LNCaP clone FGC (cell line): Measurements from ENCODE around the gene CFAP99.

Experiments used
- DNase-seq: peaks from one replicate; pipeline ENCODE4 v3.0.0-alpha.2; 2011; ENCODE audit warnings: low read depth
- H3K4me3 ChIP-seq: 2 replicates; pipeline ENCODE4 v1.5.1; 2011; ENCODE audit warnings: mild to moderate bottlenecking, low read depth, low read length, control low read depth
- TF ChIP-seq, protein P1 (sequence below): IDR thresholded peaks from 2 replicates; pipeline ENCODE4 v1.5.1; 2012; ENCODE audit warnings: mild to moderate bottlenecking; ENCODE audit not compliant: control insufficient read depth, insufficient read depth; ENCODE audit errors: extremely low read depth

CFAP99 gene

DNA sequence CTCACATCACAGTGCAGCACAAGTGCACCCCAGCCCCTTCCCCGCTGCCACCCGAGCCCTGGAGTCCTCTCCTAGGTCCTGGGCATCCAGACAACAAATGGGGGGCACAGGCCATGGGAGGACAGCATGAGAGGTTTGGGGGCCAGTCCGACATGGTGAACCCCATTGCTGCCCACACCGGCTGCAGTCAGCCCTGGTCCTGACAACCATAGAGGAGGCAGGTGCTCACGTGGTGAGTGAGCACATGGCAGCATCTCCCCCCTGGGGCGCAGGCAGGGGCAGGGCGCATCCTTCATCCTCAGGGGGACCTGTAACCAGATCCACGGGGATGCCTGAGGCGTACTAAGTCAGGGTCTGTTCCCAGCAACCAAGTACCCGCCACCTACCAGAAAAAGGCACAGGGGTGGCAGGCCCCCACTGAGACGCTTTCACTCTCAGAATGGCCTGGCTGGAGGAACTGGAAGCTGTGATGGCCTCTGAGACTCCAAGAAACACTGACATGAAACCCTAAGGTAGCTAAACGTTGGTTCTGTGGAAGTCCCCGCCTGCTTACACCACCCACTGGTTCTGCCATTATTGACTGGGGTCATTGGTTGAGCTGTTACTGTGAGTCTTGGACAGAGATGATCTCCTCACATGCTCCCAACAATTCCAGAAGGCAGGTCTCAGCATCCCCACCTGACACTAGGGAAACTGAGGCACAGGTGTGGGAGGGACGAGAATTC is 6.8 kb upstream of the CFAP99 start:
- H3K4me3 ChIP-seq = no peak overlapping the region
- TF ChIP-seq, protein P1, sequence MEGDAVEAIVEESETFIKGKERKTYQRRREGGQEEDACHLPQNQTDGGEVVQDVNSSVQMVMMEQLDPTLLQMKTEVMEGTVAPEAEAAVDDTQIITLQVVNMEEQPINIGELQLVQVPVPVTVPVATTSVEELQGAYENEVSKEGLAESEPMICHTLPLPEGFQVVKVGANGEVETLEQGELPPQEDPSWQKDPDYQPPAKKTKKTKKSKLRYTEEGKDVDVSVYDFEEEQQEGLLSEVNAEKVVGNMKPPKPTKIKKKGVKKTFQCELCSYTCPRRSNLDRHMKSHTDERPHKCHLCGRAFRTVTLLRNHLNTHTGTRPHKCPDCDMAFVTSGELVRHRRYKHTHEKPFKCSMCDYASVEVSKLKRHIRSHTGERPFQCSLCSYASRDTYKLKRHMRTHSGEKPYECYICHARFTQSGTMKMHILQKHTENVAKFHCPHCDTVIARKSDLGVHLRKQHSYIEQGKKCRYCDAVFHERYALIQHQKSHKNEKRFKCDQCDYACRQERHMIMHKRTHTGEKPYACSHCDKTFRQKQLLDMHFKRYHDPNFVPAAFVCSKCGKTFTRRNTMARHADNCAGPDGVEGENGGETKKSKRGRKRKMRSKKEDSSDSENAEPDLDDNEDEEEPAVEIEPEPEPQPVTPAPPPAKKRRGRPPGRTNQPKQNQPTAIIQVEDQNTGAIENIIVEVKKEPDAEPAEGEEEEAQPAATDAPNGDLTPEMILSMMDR = no peak
- DNase-seq = no peak

DNA sequence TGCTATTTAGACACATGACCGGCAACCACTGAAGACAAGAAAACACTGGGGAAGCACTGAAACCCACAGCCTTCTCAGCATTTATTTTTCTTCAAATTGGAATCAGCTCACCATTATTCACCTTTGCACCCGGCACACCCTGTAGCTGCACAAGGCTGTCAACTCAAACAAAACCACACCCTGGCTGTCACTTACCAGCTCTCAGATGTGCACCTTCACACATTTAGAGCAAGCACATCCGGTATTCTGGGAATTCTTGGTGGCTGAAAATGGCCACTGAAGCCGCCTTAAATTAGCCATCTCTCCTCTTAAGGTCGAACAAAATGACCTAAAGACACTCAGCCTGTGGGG is 6.2 kb upstream of the CFAP99 start:
- TF ChIP-seq, protein P1 = no peak
- DNase-seq = no peak

DNA sequence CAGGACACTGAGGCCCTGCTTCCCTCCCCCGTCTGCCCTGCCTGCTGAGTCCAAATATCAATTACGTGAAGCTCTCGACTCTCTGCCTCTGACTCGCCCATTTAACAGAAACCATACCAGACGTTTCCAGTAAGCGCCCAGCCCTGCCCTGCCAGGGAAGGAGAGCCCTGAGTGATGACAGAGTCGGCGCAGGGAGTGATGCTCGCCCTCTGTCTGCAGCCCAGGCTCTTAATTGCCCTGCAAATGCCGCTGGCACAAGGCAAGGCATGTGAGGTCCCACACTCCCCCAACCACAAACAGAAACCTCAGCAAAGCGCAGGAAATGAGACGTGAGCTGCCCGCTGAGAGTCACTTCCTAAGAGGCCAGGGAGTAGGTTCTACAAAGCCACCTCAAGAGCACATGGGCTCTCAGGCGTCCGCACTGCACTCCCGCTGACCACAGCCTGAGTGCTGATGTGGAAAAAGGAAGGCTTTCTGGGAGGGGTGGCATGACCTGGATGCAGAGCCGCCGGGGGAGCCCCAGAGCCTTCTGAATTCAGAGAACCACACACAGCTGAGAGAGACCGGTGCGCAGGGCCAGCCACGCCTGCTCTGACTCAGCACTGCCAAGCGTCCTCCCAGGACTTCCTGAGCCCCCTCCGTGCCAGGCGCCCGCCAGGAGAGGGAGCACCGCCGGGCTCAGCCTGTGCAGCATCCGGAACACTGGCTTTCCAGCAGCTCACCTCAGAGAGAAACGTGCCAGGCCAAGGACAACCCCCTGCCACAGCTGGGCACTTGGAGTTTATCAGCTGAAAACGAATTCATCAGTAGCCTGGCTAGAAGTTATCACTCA is 5.7 kb upstream of the CFAP99 start:
- H3K4me3 ChIP-seq = no peak overlapping the region
- TF ChIP-seq, protein P1 = no peak
- DNase-seq = no peak

More for the DNA sequence above, 6.2 kb upstream of the CFAP99 start:
- H3K4me3 ChIP-seq = no peak overlapping the region

DNA sequence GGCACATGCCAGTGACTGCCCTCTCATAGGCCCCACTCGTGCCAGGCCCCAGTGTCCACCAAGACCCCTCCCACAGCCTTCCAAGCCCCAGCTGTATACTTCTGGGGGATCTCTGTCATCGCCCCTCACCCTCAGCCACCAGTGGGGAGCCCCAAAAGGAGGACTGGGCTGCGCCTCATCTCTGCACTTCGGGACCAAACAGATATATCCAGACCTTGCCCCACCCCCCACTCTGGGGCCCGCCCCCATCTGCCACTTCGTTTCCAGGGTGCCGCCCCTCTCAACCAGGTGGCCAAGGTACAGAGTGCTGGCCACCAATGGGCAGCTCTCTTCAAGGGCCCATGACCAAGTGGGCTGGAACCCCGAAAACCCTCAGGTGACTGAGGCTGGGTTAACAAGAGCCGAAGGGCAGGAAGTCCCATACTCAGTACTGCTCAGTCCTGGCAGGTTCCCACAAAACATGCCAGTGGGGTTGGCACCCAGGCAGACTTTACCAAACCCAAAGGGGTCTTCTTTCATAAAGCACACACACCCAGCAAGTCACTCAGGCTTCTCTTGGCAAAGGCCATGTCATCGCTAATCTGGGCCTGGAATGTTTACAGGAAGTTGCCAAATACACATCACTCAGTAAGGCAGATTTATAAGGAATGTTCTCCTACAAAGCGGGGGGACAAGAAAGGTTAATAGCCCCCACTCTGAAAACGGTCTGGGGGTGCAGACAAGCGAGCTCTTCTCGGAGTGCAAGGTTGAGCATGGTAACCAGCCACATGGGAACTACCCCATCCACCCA is 4.7 kb upstream of the CFAP99 start:
- H3K4me3 ChIP-seq = no peak overlapping the region
- DNase-seq = no peak
- TF ChIP-seq, protein P1 = no peak

DNA sequence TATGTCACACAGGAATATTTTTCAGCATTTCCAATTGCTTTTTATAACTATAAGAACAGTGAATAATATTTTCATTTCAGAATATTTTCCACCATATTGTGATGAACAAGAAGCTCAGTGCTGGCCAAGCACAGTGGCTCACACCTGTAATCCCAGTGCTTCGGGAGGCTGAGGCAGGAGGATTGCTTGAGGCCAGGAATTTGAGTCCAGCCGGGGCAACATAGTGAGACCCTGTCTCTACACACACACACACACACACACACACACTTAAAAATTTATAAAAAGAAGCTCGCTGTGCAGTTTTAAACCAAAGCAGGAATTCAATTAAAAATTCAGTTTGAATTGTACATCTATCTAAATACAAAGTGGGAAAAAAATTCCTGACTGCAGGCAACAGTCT is 3.5 kb upstream of the CFAP99 start:
- DNase-seq = no peak
- TF ChIP-seq, protein P1 = no peak
- no peak overlapping the region for H3K4me3 ChIP-seq

DNA sequence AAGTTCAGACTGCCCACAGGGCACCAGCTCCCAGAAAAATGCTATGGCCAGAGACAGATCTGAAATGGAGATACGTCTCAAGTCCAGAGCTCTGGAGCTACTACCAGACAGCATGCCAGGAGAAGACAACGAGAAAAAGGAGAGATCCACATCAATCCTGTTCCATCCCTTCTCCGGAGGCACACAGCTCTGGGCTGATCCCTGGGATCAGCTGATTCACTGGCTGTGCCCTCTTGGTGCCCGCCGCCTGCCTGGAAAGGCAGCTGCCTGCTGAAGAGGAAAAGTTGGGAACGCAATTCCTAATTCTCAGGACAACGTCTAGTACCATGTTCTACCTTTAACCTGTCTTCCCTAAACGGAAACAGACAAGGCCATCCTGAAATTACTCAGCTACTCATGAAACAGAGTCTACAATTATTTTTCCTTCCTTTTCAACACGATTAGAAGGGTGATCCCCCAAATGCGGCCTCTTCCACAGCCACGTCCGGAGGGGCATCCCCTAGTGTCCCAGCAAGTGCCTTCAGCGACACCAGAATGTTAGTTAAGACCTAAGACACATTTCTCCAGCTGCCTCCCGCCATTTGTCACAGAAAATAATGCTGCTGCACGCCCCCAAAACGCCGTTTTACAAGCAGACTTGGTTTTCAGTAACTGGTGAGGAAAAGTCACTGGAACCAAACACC is 2.7 kb upstream of the CFAP99 start:
- H3K4me3 ChIP-seq = no peak overlapping the region
- TF ChIP-seq, protein P1 = no peak
- no peak for DNase-seq
